Ecto neural progenitor cell (in vitro differentiated cells): Measurements from ENCODE around the gene MRPS26.
"Not testable (repeated sequence)": the region's sequence is repeated elsewhere in the genome, so short reads cannot be mapped to it uniquely, and the experiment has no call there.

Experiments used
- DNase-seq: peaks from one replicate; pipeline ENCODE4 v3.0.0-alpha.2; 2018; ENCODE audit warnings: low spot score

The MRPS26 gene

DNA sequence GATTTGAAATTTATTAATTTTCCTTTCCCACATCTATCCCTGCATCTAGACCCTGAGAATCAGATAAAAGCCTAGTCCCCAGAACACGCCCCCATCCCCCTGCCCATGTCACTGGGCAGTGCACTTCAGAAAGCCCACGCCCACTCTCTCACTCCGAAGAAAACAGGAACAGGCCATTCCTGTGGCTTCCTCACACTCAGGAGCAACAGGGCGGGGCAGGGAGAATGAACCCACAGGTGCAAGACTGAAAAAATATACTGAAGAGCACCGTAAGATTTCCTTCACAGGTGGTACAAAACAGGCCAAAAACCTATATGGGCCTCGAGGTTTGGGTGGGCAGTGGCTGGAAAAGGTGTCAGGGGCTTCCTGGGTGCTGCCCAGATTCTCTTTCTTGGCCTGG is 29.0 kb downstream of the MRPS26 start:
- no peak for DNase-seq

GRCh38 chr20:3075315-3075714 is 29.5 kb downstream of the MRPS26 start:
- DNase-seq = not testable (repeated sequence)

GRCh38 chr20:3077618-3078134 is 31.8 kb downstream of the MRPS26 start:
- DNase-seq = no peak

- DNase-seq = no peak
These were observed 35.1 kb downstream of the MRPS26 start for GRCh38 chr20:3080939-3081388.

DNA sequence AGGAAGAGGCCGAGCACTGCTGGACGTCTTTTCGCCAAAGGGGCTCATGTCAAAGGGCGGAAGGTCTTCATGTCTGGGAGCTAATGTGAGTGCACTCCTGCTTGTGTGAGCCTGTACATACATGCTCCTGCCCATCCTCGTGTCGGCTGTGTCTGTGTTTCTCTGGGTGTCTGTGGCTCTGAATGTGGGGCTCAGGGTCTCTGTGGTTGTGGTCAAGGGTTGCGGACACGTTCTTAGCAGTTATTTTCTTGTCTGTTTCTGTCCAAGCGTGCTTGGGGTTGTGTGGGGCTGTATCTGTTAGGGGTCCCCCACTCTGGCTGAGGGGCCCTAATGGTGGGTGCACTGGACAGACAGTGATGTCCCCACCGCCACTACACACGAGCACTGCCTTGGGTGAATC is 35.8 kb downstream of the MRPS26 start:
- DNase-seq = no peak

- DNase-seq = no peak
These were observed 36.6 kb downstream of the MRPS26 start for GRCh38 chr20:3082306-3082951.

GRCh38 chr20:3082955-3083952 is 37.4 kb downstream of the MRPS26 start:
- peak; percentile 60 for DNase-seq

DNA sequence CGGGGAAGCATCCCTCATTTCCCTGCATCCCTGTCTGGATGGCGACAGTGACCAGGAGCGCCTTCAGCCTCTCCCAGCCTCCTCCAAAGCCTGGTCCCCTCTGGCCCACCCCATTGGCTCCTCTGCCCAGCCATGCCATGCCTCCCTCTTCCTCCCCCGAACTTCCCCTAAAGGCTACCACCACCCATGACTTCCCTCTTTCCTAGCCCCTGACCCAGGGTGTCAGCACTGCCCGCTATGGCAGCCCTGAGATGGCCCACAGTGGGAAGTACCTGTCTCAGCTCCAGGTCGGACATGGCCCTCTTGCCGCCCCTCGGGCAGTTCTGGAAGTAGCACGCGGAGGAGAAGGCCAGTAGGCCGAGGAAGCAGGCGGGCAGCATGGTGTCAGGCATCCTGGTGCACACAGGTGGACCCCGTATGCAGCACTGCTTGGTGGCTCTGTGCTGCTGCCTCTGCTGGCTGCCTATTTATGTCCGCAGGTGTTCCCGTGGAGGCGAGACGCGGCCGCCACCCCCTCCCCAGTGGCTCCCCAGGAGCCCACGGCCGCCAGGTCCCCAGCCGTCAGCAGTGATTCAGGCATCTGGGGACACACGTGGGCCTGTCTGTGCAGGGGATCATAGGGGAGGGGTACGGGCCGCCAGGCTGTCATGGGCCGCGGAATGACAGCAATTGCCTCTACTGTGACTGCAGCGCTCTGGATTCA is 38.6 kb downstream of the MRPS26 start, which contains the start of gene AVP:
Gene AVP (minus strand): TSS at position 442 of the 703 bp plus-strand sequence. CDS start 50 bp downstream, at position 392.
- no peak for DNase-seq

DNA sequence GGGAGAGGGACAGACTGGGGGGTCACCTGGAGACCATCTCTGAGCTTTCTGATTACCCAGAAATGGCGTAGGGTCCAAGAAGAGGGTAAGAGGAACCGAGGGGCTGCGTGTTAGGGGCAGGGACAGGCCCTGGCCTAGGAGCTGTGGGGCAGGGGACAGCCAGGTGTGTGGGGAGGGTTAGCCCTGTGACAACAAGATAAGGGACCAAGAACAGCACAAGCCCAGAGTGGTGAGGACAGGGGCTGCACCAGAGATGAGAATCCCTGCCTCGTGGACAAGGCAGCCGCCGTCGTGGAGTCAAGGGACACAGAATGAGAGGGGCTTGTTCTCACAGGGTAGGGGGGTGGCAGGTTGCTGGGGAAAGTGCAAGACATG is 39.1 kb downstream of the MRPS26 start:
- no peak for DNase-seq

GRCh38 chr20:3085571-3086072 is 39.8 kb downstream of the MRPS26 start:
- DNase-seq = no peak

DNA sequence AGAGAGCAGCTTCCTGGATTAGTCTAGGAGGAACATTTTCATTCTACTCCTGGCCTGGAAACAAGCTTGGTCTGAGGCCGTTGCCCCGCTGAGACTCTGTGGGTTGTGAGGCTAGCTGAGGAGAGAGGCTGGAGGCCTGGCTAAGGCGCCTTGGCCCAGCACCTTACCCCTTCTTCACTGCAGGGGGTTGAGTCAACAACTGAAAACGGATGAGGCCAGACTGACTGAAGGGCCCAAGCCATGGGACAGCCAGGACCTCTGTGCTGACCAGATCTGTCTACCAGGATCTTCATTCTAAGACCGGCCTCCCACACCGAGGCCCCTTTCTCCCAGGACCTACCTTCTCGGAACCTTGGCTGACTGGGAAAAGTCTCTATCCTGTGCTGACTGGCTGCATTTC is 42.2 kb downstream of the MRPS26 start:
- no peak for DNase-seq

DNA sequence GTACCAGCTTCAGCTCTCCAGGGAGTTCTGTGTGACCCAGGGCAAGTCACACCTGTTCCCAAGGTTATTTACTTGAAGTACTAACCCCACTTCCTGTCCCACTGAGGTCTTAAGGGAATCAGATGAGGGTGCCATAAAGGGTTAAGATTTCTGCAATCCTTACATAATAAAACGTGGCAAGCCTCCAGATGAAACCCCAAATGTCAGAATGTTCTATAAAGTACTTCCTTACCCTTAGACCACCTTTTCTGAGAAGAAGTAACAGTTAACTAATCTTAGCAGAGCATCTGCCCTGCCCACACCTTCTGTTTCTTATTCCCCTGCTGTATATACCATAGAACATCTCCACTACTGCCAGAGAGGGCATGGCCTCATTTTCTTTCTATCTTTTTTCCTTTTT is 44.7 kb downstream of the MRPS26 start:
- DNase-seq = no peak

- DNase-seq = peak; percentile 63
These were observed 46.9 kb downstream of the MRPS26 start for GRCh38 chr20:3092611-3093379.

DNA sequence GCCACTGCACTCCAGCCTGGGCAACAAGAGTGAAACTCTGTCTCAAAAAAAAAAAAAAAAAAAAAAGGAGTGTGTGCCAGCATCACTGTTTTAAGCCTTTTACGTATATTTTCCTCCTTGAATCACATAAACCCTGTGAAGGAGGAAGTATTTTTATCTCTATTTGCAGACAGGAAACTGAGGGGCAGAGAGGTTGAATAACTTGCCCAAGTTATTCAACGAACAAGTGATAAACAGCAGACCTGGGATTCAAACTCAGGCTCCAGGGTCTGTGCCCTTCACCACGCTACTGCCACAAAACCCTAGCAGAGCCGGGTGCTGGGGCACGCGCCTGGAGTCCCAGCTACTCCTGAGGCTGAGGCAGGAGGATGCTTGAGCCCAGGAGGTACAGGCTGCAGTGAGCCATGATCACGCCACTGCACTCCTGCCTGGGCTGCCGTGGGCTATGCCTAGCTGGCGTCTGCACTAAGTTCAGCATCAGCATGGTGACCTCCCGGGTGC is 48.1 kb downstream of the MRPS26 start:
- no peak for DNase-seq

- DNase-seq = no peak
These were observed 49.2 kb downstream of the MRPS26 start for GRCh38 chr20:3094848-3095629.
